Endodermal cell (in vitro differentiated cells): ENCODE results near the gene TMOD4. TPM values are rescaled to one million over a fixed set of nuclear protein-coding genes. Genes with fewer than 3 reads are reported as not detected.
A peak's percentile ranks its signal among the peaks of the same experiment; 100 is the strongest.

ENCODE experiments used
- DNase-seq: peaks from one replicate; pipeline ENCODE4 v3.0.0-alpha.2; 2017
- H3K27ac ChIP-seq: 2 replicates; pipeline ENCODE4 v1.5.1; 2013; ENCODE audit warnings: mild to moderate bottlenecking, low read depth, low read length, moderate library complexity
- H3K27me3 ChIP-seq: 2 replicates; pipeline ENCODE4 v1.6.1; 2013; ENCODE audit warnings: mild to moderate bottlenecking, low read length, moderate library complexity; ENCODE audit not compliant: insufficient read depth, control insufficient read depth, poor library complexity, severe bottlenecking
- H3K36me3 ChIP-seq: 2 replicates; pipeline ENCODE4 v1.7.0; 2013; ENCODE audit warnings: mild to moderate bottlenecking, low read length, moderate library complexity; ENCODE audit not compliant: control insufficient read depth, insufficient read depth
- H3K4me1 ChIP-seq: one replicate; pipeline ENCODE4 v1.7.0; 2013; ENCODE audit warnings: low read length; ENCODE audit not compliant: control insufficient read depth, insufficient read depth
- H3K4me3 ChIP-seq: 2 replicates; pipeline ENCODE4 v1.5.1; 2013; ENCODE audit warnings: mild to moderate bottlenecking, low read length, moderate library complexity
- H3K9ac ChIP-seq: 2 replicates; pipeline ENCODE4 v1.6.1; 2013; ENCODE audit warnings: mild to moderate bottlenecking, low read length, moderate library complexity; ENCODE audit not compliant: poor library complexity, severe bottlenecking; ENCODE audit errors: extremely low read depth
- H3K9me3 ChIP-seq: 2 replicates; pipeline ENCODE4 v1.6.1; 2013; ENCODE audit warnings: mild to moderate bottlenecking, low read length, moderate library complexity; ENCODE audit not compliant: control insufficient read depth
- H3K27ac Mint-ChIP-seq: 2 replicates; pipeline ENCODE4 v1.8.0; 2020; ENCODE audit warnings: mixed read lengths
- H3K27me3 Mint-ChIP-seq: 2 replicates; pipeline ENCODE4 v1.8.0; 2021; ENCODE audit warnings: mild to moderate bottlenecking, mixed read lengths; ENCODE audit not compliant: insufficient read depth
- H3K36me3 Mint-ChIP-seq: 2 replicates; pipeline ENCODE4 v1.8.0; 2020; ENCODE audit warnings: low read depth, mixed read lengths
- H3K4me1 Mint-ChIP-seq: 2 replicates; pipeline ENCODE4 v1.8.0; 2020; ENCODE audit warnings: mixed read lengths
- H3K4me3 Mint-ChIP-seq: 2 replicates; pipeline ENCODE4 v1.8.0; 2020; ENCODE audit warnings: mild to moderate bottlenecking, moderate library complexity, mixed read lengths
- H3K9me3 Mint-ChIP-seq: 2 replicates; pipeline ENCODE4 v1.8.0; 2020; ENCODE audit warnings: mild to moderate bottlenecking, mixed read lengths
- WGBS, 2 experiments: methylation state at CpG; one replicate each; pipeline versions ENCODE4 v1.1.5 to v1.1.7; 2013; ENCODE audit warnings: missing lambda C conversion rate in 2 of 2, mixed read lengths in 1 of 2; ENCODE audit not compliant: insufficient coverage in 1 of 2, insufficient read length in 1 of 2; 5-methylcytosine and 5-hydroxymethylcytosine counted together
- total RNA-seq, 2 donors: library from RNA; stranded (reverse); fragmentation: NEBNext Ultra II Directional in 1 of 2; extraction: Animal tissue kit (Norgen Biotek cat#: 25700) in 1 of 2; gene quantifications; 2 replicates in 1 of 2; 3 replicates in 1 of 2; pipeline ENCODE4 v1.2.1, GENCODE V29; 2021
- TF ChIP-seq, protein P1 (sequence below): fragments of 200-600 bp; sonication (generic); conservative IDR thresholded peaks from 2 replicates; pipeline ENCODE4 v1.5.0; 2021; ENCODE audit warnings: antibody characterized with exemption, mild to moderate bottlenecking

TMOD4 gene
- total RNA-seq, 2 donors from 2014 or later = 1.0 to 1.9 TPM

DNA sequence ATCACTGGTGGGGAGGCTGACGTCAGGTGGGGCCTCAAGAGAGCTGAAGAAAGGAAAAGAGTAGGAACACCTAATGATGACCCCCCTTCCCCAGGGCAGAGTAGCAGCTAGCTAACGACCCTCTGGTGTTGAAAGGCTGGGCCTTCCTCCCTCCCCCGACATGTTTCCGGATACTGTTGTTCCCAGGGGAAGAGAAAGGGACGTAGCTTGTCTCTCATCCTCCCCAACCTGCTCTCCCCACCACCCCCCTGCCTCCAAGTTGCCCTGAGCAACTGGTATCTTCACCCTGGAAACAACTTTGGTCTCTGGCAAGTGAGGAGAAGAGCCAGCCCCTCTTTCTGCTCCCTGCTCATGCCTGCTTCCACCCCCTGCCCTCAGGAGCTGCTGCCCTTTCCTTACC lies 31.8 kb downstream of the TMOD4 start:
- H3K4me3 Mint-ChIP-seq = no peak overlapping the region
- TF ChIP-seq, protein P1, sequence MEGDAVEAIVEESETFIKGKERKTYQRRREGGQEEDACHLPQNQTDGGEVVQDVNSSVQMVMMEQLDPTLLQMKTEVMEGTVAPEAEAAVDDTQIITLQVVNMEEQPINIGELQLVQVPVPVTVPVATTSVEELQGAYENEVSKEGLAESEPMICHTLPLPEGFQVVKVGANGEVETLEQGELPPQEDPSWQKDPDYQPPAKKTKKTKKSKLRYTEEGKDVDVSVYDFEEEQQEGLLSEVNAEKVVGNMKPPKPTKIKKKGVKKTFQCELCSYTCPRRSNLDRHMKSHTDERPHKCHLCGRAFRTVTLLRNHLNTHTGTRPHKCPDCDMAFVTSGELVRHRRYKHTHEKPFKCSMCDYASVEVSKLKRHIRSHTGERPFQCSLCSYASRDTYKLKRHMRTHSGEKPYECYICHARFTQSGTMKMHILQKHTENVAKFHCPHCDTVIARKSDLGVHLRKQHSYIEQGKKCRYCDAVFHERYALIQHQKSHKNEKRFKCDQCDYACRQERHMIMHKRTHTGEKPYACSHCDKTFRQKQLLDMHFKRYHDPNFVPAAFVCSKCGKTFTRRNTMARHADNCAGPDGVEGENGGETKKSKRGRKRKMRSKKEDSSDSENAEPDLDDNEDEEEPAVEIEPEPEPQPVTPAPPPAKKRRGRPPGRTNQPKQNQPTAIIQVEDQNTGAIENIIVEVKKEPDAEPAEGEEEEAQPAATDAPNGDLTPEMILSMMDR = no peak
- WGBS, 2 experiments = 77% methylated on average over 5 of the region's 5 CpGs; no CpG with 5 or more reads in 1 of the 2 experiments
- no peak overlapping the region for H3K27ac Mint-ChIP-seq
- no peak overlapping the region for H3K27ac ChIP-seq
- peaks cover 22% of the 10 kb centered on the region for H3K36me3 ChIP-seq
- H3K4me1 Mint-ChIP-seq = peaks cover 27% of the 10 kb centered on the region
- peaks cover 11% of the 10 kb centered on the region for H3K27me3 Mint-ChIP-seq
- H3K27me3 ChIP-seq = no peaks in the 10 kb centered on the region
- H3K4me3 ChIP-seq = no peak overlapping the region
- no peaks in the 10 kb centered on the region for H3K4me1 ChIP-seq
- H3K9me3 Mint-ChIP-seq = no peaks in the 10 kb centered on the region
- no peak overlapping the region for H3K9ac ChIP-seq
- H3K36me3 Mint-ChIP-seq = peaks cover 11% of the 10 kb centered on the region
- DNase-seq = peak; percentile 67
- H3K9me3 ChIP-seq = no peaks in the 10 kb centered on the region

DNA sequence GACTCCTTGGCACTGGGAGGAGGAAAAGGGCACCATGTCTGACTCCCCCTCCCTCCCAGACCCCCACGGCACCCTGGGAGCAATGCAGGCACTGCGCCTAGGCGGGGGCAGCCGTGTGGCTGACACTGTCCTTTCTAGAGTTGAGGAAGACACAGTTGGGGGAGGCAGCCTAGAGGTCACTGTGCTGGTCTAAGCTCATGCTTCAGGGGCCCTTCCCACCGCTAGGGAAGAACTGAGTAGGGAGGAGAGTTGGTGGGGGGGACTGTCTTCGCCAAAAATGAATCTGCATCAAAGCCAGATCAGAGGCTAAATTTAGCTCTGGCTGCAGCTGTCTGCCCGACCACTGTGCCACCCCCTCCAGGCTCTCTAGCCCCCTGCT lies 32.7 kb downstream of the TMOD4 start:
- H3K4me1 Mint-ChIP-seq = peaks cover 27% of the 10 kb centered on the region
- no peaks in the 10 kb centered on the region for H3K9me3 Mint-ChIP-seq
- Histone ChIP-seq H3K27ac (no peak overlapping the region), H3K9ac (no peak overlapping the region), H3K4me3 (no peak overlapping the region), H3K27me3 (no peaks in the 10 kb centered on the region), H3K9me3 (no peaks in the 10 kb centered on the region), H3K36me3 (peaks cover 22% of the 10 kb centered on the region), H3K4me1 (no peaks in the 10 kb centered on the region)
- H3K4me3 Mint-ChIP-seq = no peak overlapping the region
- peaks cover 6% of the 10 kb centered on the region for H3K27me3 Mint-ChIP-seq
- WGBS, 2 experiments = 71% methylated on average over 7 of the region's 7 CpGs; no CpG with 5 or more reads in 1 of the 2 experiments
- H3K36me3 Mint-ChIP-seq = peaks cover 16% of the 10 kb centered on the region
- H3K27ac Mint-ChIP-seq = no peak overlapping the region
- TF ChIP-seq, protein P1 = no peak
- DNase-seq = peak; percentile 49

DNA sequence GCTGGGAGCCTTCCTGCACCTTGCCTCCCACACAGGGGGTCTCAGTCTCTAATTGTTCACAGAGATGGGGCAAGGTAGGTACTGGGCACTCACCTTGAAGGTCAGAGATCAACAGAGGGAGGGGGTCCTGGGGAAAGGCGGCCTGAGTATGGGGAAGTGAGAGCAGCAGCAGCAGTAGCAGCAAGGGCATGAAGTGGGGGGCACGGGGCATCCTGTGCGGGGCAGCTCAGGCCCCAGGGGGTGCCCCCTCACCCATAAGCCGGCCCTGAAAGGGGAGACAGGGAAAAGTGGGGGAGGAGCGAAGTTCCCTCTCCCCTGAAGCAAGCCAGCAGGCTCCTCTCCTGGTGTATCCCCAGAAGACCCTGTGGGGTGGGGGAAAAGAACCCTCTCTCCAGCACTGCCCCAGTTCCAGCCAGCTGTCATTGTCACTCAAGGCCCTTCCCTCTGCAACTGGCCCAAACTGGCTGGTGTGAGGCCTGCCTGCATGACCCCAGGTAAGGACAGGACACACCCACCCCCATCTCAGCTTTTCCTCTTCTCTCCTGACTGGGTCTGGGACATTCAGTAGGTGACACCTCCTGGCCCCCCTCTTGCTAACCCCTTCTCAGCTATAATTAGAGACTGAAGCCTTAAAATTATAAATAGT lies 33.2 kb downstream of the TMOD4 start:
- H3K36me3 Mint-ChIP-seq = peaks cover 19% of the 10 kb centered on the region
- no peak for DNase-seq
- Histone ChIP-seq H3K36me3 (peaks cover 26% of the 10 kb centered on the region), H3K4me1 (no peaks in the 10 kb centered on the region), H3K27ac (no peak overlapping the region), H3K4me3 (no peak overlapping the region), H3K9ac (no peak overlapping the region), H3K9me3 (no peaks in the 10 kb centered on the region), H3K27me3 (no peaks in the 10 kb centered on the region)
- WGBS, 2 experiments = 80% methylated on average over 5 of the region's 5 CpGs; no CpG with 5 or more reads in 1 of the 2 experiments
- peaks cover under 1% of the 10 kb centered on the region for H3K27me3 Mint-ChIP-seq
- H3K27ac Mint-ChIP-seq = no peak overlapping the region
- H3K4me1 Mint-ChIP-seq = peaks cover 27% of the 10 kb centered on the region
- H3K4me3 Mint-ChIP-seq = no peak overlapping the region
- no peaks in the 10 kb centered on the region for H3K9me3 Mint-ChIP-seq
- TF ChIP-seq, protein P1 = no peak
